Peyer's patch (tissue), 4 donors: ENCODE data around the gene VWF.

ENCODE experiments used
- CTCF ChIP-seq, 6 experiments: fragments of 450-650 bp in 4 of 6; fragments of 200-600 bp in 2 of 6; sonication (generic) in 1 of 6; IDR thresholded peaks; one replicate each; pipeline ENCODE4 v1.5.1; 2017 to 2019; ENCODE audit warnings: antibody characterized with exemption in 6 of 6, mild to moderate bottlenecking in 3 of 6, moderate library complexity in 1 of 6
- POLR2A ChIP-seq, 2 donors: fragments of 450-650 bp; IDR thresholded peaks; one replicate each; pipeline ENCODE4 v1.5.1; 2017; ENCODE audit warnings: antibody characterized with exemption in 2 of 2, mild to moderate bottlenecking in 2 of 2, moderate library complexity in 2 of 2

- TF ChIP-seq CTCF (IDR thresholded peaks at IDR 0.05) = no peak
- no peak for TF ChIP-seq POLR2A (IDR thresholded peaks at IDR 0.05)
Observed at GRCh38 chr12:6066651-6067050, 57.8 kb downstream of the VWF start.
